Measurements from ENCODE around the gene COL9A2.

Gene COL9A2

DNA sequence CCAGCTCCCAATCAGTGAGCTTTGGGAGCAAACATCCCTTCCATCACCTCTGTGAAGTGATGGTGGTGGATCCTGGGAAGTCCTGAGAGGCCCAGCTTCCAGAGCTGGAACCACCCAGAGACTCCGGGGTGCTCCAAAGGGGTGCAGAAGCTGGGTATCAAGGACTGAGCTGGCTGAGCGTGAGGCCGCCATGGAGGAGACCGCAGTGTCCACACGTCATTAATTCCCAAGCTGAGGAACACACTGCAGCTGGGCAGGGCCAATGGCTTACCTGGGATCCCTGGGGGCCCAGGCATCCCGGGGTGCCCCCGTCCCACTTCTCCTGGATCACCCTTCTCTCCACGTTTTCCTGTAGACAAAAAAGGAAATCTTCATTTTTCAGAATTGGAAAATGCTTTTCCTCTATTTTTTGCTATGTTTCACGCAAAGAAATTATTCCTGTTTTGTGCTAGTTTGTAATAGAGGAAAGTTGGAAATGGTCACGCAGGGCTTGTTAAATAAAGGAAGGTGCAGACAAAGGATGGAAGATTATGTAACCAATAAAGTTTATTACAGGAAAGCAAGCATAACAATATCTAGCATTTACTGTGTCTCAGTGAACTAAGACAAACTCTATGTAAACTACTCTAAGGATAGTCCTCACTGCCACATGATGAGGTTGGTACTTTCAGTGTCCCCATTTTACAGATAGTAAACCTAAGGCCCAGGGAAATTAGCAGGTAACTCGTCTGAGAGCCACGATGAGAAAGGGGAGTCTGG lies 15.4 kb downstream of the COL9A2 start:
- no peak for DNase-seq

DNA sequence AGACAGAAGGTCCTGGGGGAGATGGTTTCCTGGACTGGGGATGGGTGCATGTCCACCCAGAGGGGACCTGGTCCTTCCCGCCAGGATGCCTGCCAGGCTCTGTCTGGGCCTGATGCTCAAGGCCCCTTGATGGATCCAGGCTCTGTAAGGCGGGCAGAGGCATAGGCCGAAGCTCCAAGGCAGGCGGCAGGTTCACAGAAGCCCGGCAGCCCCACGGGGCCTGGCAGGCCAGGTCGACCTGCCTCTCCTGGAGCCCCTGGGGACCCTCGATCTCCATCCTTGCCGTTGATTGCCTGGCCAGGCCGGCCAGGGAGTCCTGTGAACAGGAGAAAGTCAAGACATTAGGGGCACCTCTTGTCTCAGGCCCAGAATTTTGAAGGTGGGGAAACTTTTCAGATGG lies 16.0 kb downstream of the COL9A2 start:
- DNase-seq: no peak

DNA sequence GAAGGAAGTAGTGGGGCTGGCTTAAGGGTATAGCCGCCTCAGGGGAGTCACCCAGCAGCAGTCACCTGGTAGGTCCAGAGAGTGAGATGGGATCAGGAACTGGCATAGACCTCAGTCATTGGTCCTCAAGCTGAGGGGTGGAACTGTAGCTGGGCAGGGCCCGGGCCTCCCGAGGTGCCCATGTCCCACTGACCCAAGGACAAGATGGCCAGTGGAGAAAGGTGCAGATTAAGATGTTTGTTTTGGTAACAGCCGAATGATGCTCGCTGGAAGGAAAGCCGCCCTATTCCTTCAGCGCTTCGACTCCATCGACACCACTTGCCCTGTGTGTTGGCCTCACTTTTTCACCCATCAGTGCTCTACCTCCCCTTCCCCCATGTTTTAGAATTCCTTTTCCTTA lies 16.4 kb downstream of the COL9A2 start:
- no peak for DNase-seq

DNA sequence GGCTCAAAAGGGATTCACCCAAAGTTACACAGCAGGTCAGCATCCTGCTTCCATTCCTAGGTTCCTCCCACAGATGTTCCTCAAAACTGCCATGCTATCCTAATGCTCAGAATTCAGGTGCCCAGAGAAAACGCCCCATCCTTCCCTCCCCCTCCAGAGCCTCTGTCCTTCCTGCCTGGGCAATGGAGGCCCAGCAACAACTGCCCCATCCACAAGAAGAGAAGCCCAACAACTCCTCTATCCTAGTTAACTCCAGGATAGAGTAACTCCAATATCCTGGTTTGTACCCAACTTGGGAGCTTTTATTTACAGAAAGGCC lies 16.9 kb downstream of the COL9A2 start:
- no peak for DNase-seq

DNA sequence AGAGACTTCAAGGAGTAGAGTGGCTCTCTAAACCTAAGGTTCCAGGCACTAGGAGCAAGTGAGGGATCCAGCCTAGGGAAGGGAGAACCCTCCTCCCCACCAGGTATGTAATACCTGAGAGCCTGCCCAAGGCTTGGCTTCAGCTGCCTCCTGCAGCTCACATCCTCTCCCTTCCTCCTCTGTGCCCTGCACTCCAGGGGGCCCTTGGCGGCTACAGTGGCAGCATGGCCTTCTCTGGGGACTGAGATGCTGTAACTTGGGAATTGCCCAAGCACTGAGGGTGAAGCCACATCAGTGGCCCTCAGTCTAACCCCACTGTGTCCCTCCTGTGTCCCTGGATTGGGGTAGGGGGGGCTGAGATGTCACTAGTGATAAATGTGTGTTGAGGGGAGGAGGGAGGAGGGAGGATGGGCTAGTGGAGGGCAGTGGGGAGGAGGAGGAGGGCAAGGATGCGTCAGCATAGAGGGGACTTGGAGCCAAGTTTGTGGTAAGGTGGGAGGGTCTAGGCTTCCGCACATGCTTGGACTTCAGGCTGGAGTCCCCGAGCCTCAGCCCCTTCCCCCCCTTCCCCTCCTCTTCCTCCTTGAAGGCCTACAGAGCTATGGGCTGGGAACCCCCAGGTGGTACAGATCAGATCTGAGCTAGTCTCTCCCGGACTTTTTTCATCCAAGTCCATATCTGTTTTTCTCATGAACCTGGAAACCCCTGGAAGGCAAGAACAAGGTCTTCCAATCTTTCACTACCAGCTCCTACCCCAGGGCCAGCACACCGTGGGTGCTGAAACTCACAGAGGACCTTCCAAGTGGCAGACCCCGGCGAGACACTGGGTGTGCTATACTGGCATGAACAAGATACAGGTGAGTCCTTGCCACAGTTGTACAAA lies 17.5 kb downstream of the COL9A2 start:
- peak; percentile 47 for DNase-seq

DNA sequence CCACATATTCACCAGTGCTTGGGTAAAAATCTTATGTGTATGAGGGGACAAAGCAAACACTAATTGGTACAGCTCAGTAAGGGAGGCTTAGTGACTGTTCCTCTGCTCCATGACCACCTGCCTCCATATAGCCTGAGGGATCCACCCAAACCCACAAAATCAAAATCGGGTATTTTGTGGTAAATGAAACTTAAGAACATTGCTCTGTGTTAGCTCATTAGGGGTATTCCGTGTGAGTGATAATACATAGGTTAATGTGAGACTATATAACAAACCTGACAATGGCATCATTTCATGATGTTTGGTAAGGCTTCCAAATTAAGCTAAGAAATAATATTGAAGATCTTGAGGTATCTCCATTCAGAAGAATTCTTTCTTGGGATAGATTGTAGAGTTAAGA lies 25.8 kb downstream of the COL9A2 start:
- DNase-seq: no peak

DNA sequence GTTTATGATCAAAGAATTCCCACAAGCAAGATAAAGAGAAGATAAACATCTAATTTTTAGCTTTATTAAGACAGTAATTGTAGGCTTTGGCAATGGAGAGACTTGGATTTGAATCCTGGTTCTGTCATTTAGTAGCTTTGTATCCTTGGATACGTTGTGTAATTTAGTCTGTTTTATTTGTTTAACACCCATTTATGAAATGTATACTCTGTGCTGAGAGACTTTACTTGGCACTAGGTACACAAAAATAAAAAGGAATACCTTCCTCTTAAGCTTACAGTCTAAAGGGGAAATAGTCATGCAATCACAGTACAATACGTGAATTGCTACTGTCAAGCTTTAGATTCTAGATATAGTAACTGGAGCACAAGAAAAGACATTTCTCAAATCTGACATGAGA lies 35.2 kb downstream of the COL9A2 start:
- DNase-seq: no peak

DNA sequence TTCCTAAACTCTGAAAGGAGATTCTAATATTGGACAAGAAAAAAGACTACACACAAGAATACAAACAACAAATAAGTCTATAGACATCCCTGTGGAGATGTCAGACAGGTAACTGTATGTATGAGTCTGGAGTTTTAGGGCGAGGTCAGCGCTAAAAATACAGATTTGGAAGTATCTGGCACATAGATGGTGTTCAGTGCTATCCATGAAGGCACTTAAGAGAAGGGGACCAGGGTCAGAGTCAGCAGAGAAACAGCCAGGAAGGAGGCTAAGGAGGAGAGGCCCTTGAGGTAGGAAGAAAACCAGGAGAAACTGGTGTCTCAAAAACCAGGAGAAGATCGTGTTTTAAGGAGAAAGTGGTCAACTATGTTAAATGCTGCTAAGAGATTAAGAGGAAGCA lies 41.0 kb downstream of the COL9A2 start:
- no peak for DNase-seq

DNA sequence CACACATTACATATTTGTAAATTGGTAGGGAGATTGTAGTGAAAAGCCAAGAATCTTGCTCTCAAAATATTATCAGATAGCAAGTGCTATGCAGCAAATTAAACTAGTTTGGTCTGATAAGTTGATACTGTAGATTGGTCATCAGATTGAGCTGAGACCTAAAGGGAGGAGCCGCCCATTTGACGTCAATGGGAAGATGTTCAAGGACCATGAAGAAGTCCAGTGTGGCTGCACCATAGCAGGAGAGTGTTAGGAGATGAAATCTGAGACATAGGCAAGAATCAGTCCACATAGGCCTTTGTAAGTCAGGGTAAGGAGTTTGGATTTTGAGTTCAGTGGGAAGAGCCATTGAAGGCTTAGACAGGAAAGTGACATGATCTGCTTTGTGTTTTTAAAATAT lies 42.8 kb downstream of the COL9A2 start:
- no peak for DNase-seq

DNA sequence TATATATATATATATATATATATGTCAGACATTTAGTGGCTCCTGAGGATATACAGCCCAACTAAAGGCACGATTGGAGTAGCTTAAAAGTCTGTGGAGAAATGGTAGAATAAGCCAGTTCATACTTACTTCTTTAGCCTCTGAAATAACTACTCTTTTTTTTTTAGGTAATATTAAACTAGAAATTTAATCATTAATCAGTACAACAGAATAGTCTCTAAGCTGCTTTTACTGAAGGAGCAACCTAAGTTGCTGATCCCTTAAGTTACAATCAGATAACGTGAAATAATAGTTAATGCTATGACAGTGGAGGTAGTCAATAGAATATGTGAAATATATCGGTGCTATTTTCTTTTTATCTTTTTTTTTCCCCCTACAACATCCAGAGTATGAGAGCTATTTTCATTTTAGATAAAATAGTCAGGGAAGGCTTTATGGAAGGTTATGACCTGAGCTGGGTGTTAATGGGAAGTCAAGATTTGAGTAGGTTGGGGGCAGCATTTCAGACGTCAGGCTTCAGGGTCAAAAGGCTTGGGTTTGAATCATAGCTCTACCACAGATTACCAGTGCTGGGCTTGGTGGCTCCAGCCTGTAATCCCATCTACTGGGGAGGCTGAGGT lies 43.4 kb downstream of the COL9A2 start:
- no peak for DNase-seq

DNA sequence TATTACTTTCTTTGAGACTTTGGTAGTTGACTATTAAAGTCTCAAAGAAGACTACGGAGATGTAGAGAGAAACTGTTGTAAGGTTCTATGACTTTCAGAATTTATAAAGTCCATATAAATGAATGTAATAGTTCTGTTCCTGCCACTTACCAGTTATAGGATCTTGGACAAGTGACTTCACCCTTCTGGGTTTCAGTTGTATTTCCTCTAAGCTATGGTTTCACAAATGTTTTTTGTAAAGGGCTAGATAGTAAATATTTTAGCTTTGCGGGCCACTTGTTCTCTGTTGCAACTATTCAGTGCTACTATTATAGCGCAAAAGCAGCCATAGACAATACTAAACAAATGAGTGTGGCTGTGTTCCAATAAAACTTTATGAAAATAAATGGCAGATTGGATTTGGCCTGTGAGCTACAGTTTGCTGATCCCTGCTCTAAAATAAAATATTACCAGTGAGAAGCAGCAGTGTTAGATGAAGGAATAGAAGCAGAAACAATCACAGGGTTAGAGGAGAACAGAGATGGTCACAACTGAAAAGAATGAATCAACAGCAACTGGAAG lies 44.4 kb downstream of the COL9A2 start:
- DNase-seq: no peak

DNA sequence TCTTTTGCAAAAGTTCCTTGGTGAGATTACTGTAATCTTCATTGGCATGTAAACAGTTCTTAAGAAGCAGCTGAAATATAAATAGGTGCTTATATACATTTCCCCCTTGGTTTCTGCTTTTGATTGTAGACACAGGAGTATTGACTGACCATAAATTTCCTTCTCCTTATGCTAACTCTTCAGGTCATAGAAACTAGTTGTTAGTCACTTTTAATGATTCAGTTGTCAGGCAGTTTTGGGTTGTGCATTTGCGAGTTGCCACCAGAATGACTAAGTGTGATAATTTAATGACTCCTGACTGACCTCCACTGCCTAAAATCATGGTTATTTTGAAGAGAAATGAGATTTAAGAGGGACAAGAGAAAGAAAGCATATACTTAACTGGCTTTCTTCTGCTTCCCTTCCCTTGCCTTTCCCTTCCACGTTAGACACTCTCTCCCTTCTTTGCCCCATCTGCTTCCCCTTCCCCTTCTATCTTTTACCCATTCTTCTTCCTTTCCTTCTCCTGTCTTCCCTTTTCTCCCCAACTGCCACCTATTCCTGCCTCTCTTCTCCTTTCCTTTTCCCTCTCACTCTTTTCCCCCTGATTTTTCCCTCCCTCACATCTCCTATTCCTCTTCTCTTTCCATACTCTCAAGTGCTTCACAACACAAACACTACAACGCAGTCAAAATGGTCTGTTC lies 46.8 kb downstream of the COL9A2 start:
- DNase-seq: peak; percentile 48

DNA sequence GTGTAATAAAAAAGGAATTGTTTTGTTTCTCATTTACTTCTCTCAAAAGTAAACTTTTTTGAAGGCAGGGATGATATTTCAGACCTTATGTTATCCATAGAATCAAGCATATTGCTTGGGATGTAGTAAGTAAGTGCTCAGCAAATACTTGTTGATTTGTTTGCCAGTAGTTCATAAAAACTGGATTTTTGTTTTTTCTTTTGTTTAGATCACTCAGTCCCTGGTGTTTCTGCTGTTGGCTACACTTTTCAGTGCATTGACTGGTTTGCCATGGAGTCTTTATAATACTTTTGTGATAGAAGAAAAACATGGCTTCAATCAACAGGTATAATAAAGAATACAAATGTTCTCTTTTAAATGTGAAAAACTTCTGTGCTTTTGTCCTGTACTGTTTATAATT lies 48.9 kb downstream of the COL9A2 start:
- no peak for DNase-seq

DNA sequence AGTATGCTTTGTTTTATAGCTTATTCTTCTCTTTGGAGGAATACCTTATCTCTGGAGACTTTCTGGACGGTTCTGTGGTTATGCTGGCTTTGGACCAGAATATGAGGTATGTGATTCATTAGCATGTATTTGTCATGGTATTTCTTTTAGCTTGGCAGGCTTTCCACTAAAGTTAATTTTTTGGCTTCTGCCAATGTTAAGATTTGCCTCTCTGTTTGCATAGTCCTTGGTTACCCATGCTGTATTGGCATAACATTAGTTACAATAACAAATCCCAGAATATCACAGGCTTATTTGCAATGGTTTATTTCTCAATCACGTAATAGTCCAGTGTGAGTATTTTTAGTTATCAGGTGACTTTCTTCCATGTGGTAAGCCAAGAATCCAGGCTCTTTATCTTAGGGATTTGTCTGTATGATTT lies 49.3 kb downstream of the COL9A2 start:
- peak; percentile 94 for DNase-seq

DNA sequence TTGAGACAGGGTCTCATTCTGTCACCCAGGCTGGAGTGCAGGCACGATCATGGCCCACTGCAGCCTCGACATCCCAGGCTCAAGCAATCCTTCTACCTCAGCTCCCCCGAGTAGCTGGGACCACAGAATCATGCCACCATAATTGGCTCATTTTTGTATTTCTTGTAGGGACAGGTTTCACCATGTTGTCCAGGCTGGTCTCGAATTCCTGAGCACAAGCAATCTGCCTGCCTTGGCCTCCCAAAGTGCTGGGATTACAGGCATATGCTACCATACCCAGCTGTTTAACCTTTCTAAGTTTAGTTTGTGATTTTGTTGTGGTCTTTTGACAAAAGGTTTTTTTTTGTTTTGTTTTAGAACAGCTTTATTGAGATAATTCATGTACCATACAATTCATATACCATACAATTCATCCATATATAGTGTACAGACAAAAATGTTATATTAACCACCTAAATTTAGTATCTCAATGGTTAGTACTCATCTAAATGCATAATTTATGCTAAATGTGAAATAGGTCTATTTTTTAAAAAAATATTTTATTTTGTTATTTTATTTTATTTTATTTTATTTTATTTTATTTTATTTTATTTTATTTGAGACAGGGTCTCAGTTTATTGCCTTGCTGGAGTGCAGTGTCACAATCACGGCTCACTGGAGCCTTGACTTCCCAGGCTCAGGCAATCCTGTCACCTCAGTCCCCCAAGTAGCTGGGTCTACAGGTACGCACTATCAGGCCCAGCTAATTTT lies 50.1 kb downstream of the COL9A2 start:
- no peak for DNase-seq

DNA sequence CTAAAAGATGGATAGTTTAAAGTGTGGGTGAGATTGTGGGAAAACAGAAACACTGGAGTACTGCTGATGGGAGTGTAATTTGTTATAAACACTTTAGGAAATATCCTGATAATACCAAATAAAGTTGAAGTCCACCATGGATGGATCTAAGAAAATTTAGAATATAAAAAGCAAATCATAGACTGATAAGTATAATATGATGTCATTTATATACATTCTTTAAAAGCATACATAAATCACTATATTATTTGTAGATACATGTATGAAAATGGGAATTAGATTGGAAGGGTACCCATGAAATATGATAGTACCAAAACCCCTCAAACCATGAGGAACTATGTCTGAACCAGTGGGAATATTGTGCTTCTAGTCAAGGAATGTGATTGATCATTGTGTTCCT lies 51.2 kb downstream of the COL9A2 start:
- no peak for DNase-seq

DNA sequence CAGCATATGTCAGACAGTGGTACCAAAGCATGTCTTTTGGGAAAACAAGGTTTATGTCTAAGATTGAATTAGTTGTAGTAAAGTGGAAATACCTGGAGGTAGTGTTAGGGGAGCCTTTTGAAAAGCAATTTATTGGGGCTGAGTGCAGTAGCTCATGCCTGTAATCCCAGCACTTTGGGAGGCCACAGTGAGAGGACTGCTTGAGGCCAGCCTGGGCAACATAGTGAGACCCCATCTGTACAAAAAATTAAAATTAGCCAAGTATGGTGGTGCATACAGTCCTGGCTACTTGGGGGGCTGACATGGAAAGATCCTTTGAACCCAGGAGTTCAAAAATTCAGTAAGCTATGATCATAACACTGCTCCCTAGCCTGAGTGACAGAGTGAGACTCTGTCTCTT lies 51.8 kb downstream of the COL9A2 start:
- DNase-seq: no peak

DNA sequence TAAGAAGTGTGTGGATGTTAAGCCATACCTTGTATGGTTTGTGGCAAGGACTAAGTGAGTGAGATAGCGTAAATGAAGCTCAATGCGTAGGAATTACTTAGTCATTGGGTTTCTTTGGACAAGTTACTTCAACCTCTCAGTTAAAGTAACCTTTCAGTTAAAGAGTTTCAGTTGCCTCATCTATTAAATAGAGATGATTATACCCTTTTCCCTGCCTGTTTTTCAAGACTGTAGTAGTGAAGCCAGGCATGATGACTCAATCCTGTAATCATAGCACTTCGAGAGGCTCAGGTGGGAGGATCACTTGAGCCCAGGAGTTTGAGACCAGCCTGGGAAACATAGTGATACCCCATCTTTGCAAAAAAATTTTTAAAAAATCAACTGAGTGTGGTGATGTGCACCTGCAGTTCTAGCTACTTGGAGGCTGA lies 52.7 kb downstream of the COL9A2 start:
- DNase-seq: no peak

DNA sequence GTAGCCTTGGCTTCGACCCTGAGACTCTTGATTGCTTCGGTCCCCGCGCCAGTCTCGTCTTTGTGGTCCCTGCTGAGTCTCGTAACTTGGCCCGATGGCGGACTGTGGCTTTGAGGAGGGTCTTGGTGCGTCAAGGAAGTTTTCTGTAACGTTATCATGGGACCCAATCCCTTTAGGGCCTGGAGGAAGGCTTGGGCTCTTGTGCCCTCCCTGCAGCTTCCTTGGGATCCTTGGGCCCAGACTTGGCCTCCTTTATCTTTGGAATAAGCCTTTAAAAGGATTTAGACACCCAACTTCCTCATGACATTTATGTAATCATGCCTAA lies 58.7 kb downstream of the COL9A2 start:
- DNase-seq: no peak

DNA sequence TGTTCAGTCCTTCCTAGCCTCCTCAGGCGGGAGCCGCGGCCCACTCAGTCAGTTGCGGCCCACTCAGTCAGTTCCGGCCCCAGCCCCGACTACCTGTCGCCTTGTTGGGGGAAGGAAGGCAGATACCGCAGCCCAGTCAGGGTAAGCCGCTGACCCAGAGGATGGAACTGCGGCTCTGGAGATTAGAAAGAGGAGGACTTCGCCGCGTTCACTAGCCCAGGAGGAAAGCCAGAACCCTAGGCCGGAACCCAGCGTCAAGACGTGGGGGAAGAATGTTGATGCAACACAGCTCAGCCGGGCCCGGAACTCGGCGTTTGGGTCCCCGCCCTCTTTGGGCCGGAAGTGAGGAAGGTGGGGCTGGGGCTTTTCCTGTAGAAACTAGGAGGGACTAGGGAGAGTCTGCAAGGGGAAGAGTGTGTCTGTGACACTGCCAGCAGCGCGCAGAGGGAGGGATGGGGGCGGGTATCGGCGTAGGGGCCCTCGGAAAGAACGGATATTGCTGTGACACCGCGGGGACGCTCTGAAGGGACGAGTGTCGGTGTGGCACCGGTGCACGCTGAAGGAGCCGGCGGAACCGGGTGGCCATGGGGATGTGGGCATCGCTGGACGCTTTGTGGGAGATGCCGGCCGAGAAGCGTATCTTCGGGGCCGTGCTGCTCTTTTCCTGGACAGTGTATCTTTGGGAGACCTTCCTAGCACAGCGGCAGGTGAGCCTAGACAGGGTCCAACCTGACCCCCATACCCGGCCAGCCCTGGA lies 59.2 kb downstream of the COL9A2 start, which contains the start of gene ZMPSTE24:
Gene ZMPSTE24 (plus strand): TSS at position 549 of the 757 bp plus-strand sequence. CDS start 36 bp downstream, at position 585.
- peak; percentile 99 for DNase-seq

DNA sequence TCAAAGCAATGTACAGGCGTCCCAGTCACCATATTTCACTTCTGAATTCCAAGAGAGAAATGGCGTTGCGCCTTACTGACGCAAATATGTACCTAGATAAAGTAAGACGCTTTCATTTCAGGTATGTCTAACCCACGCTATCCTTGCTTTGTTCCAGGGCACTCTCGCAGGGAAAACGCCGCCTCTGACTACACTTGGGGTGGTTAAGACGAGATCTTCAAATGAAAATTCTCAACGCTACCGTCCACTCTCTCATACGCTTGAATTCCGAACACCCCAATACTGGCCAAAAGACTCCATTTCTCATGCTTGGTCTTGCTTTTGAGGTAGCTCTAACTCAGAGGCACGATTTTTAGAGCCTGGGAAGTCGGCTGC lies 59.8 kb downstream of the COL9A2 start:
- no peak for DNase-seq
